ENCODE results near the gene ADARB1.

GRCh38 chr21:45208627-45208951, 134.2 kb downstream of the ADARB1 start:
- no peak for TF ChIP-seq POLR2A (IDR thresholded peaks at IDR 0.05; ENCODE audit: low read depth)
- TF ChIP-seq, protein P1, sequence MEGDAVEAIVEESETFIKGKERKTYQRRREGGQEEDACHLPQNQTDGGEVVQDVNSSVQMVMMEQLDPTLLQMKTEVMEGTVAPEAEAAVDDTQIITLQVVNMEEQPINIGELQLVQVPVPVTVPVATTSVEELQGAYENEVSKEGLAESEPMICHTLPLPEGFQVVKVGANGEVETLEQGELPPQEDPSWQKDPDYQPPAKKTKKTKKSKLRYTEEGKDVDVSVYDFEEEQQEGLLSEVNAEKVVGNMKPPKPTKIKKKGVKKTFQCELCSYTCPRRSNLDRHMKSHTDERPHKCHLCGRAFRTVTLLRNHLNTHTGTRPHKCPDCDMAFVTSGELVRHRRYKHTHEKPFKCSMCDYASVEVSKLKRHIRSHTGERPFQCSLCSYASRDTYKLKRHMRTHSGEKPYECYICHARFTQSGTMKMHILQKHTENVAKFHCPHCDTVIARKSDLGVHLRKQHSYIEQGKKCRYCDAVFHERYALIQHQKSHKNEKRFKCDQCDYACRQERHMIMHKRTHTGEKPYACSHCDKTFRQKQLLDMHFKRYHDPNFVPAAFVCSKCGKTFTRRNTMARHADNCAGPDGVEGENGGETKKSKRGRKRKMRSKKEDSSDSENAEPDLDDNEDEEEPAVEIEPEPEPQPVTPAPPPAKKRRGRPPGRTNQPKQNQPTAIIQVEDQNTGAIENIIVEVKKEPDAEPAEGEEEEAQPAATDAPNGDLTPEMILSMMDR (IDR thresholded peaks at IDR 0.05), result no peak
